Measurements from ENCODE around the gene TBC1D3B.
"Not testable (repeated sequence)": the region's sequence is repeated elsewhere in the genome, so short reads cannot be mapped to it uniquely, and the experiment has no call there.

Gene TBC1D3B

GRCh38 chr17:36127199-36127893 is 49.1 kb downstream of the TBC1D3B start:
- DNase-seq = no peak

DNA sequence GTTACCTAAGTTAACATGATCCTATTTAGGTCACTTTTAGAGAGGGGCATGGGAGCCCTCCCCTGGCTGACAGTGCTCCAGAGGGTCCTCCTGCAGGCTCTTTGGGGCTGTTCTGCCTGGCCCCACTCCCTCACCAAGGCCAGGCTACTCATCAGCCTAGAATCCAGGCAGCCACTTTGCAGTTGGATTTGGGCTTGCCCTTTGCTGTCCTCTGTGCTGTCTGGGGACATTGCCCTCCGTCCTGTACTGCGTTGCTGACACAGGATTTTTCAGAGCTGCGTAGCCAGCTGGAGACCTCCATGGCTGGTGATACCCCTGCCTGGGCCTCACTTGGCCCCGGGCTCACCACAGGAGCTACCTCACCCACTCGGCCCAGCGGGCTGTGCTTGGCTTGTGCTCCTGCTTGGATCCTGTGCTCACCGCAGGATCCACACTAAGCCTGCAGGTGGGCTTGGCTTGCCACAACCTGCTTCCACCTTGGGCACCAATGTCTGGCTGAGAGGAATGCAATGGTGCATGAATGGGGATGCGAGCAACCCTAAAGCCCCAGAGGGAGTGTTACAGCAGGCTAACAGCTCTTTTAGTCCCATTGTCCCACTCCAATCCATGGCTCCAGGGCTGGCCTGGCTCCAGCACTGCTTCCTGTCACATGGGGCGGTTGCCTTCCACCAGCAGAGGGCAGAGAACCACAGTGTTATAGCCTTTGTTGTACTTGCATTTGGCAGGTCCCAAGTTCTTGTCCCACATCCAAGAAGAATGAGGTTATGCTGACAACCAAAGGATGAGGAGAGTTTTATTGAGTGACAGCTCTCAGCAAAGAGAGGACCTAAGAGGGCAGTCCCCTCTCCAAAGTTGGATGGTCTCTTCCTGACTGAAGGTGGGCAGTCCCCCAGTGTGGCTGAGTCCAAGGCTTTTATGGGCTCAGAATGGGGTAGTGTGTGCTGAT is 51.3 kb downstream of the TBC1D3B start:
- DNase-seq = no peak

GRCh38 chr17:36123431-36123830 is 53.0 kb downstream of the TBC1D3B start:
- no peak for DNase-seq

DNA sequence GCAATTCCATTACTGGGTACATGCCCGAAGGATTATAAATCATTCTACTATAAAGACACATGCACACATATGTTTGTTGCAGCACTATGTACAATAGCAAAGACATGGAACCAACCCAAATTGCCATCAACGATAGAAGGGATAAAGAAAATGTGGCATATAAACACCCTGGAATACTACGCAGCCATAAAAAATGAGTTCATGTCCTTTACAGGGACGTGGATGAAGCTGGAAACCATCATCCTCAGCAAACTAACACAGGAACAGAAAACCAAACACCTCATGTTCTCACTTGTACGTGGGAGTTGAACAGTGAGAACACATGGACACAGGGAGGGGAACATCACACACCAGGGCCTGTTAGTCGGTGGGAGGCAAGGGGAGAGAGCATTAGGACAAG is 55.3 kb downstream of the TBC1D3B start:
- not testable (repeated sequence) for DNase-seq

DNA sequence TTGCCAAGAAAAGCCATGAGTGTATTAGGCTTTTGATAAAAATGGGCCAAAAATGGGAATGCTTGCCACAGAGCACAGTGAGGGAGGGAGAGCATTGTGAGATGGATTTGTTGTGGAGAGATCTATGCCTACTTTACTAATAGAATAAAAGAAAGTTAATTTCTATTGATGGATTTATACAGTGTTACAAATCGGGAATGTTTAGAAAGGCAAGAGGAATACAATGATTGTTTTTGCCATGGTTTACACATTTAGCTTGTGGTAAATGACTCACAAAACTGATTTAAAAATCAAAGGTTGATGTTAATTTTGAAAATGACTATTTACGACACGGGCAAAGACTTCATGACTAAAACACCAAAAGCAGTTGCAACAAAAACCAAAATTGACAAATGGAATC is 56.2 kb downstream of the TBC1D3B start:
- no peak for DNase-seq

DNA sequence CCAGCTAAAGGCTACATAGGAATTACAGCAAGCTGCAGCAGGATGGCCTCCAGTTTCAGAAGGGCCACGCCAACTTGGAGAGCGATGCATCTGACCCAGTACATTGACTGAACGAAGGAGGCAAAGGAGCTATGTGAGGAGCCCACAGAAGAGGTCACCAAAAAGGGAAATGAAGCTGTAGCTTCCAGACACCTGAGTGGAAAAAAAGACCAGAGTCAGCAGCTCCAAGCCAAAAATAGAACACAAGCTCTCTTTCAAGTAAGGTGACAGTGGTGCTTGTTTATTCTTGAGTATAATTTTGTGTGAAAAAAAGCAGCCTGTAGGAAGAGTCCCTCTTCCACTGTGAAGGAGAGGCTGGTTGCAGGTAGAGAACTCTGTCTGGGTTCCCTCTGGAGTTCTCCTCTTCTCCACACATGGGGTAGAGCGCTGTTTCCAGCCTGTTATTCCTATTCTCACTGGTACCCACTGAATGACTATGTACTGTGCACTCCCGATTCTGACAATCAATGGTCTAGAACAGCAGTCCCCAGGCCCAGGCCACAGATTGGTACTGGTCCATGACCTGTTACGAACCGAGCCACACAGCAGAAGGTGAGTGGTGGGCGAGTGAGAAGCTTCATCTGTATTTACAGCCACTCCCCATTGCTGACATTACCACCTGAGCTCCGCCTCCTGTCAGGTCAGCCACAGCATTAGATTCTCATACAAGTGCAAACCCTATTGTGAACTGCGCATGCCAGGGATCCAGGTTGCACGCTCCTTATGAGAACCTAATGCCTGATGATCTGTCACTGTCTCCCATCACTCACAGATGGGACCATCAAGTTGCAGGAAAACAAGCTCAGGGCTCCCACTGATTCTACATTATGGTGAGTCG is 57.7 kb downstream of the TBC1D3B start:
- DNase-seq = no peak

DNA sequence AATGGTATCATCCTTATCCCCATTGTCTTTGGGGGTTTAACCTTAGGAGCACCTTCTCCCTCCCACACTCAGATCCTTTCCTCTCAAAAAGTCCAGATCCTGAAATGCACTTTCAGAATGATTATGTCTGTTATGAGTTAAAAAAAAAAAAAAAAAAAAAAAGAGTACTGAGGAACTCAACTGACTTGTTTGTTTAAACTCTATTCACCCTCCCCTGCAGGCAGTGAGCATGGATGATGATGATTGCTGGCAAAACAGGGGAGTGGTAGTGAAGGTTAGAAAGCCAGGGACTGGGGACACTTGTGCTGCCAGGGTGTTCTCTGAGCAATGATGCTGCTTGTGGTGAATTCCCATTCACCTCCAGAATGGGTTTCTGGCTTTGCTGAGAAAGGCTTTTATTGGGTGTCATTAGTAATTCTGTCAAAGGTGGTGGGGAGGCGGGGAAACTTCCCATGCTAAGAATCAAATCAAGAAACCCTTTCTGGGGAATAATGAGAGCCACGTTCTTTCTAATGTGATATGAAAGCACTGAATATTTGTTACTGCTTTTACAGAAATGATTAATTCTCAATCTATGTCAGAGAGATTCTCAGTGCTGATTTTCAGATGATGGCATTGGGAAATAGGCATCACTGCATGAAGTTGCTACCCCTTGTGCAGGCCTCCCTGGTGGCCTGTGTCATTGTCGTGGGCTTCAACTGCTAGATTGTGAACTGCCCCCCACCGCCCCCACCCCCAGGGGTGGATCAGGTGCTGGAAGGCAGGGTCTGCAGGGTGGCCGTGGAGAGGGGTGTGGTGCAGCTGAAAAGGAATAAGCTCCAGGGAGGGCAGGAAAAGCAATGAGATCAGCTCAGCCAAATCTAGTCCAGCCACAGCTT is 58.7 kb downstream of the TBC1D3B start:
- DNase-seq = no peak
